ENCODE measurements around the gene RNLS.

RNLS gene

GRCh38 chr10:88423732-88424131 is 159.4 kb downstream of the RNLS start:
- DNase-seq: no peak

DNA sequence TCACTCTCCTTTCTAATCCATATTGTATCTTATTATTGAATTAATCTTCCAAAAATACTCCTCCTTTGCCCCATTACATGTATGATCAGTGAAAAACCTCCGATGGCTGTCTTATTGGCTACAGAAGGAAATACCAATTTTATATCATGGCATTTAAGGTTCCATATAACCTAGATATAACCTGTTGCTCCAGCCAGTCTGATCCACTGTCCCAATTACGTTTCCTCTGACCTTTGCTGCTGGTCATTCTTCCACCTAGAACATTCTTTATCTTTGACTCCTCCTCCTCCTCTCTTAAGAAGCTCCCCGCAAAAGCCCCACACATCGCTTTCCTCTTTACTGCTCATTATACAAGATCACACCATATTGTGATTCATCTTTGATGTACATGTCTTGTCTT is 161.5 kb downstream of the RNLS start:
- DNase-seq: no peak

DNA sequence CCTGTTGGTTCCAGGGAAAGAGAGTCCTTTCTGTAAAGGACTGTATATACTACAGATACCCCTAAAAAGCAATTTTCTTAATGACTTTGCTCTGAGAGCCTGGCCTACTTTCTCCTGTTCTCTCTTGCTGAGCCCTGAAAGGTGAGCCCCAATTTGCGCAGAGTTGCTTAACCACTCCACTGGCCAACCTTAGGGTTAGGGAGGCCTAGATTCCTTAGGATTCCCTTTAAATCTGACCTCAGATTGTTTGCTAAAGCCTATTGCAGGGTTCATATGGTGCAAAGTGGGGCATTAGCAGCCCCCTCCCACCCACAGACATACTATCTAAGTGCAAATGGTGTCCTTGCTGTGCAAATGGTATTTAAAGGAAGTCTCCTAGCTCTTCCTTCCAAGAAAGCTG is 164.2 kb downstream of the RNLS start:
- no peak for DNase-seq

GRCh38 chr10:88417387-88418030 is 165.6 kb downstream of the RNLS start:
- no peak for DNase-seq

DNA sequence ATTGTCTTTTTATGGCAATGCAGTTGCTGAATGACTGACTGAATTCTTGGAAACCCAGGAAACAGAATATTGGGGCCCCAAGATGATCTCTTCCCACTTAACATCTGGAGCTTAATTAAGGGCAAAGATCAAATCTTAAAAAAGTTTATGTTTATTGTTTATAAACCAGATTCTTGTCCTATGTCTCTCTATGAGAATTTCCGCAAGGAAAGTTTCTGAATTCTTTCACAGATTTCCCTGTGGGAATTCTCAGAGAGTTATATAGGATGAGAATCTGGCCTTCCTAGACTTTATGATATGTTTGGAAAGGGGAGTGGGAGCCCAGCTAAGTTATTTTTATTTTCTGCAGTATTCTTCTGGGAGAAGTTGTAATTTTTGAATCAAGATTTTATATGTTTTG is 166.3 kb downstream of the RNLS start:
- DNase-seq: no peak

DNA sequence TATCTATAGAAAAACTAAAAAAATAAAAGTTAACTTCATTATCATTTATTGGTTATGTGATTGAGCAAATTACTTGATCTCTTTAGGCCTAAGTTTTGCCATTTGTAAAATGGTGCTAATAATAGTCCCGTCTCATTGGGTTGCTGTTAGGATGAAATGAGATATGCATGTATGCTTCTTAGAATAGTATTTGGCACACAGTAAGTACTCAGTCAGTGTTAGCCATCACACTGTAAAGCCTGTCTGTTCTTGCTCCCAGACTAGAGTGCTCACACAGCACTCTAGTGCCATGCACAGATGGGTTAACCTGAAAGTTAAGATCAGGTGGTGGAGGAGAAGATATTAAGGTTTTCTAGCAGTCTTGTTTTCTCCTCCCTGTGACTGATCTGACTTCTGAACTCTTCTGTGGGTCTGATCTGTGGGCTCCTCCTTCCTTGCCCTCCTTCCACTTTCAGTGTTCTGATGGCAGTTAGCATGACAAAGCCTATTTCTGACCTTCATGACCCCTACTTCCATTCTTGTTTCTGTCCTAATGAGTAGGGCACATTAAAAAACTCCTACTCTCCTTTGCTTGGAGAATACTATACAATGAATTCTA is 167.5 kb downstream of the RNLS start:
- no peak for DNase-seq

DNA sequence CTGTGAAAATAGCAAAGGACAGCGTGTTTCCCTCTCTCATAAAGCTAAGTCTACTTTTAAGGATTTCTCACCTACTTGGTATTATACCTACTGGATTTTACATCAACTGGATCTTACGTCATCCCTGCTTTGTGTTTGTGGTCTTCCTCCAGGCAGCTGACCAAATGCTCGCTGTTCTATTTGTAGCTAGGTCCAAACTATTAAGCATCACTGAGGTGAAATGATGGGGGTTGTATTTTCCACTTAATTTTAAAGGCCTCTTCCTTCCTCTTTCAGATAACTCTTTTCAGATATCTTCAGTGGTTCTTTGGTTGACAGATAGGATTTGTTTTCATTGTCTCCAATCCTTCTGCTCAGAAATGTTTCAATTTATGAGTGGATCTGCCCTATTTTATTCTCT is 169.7 kb downstream of the RNLS start:
- no peak for DNase-seq

GRCh38 chr10:88411772-88412349 is 171.3 kb downstream of the RNLS start:
- no peak for DNase-seq

DNA sequence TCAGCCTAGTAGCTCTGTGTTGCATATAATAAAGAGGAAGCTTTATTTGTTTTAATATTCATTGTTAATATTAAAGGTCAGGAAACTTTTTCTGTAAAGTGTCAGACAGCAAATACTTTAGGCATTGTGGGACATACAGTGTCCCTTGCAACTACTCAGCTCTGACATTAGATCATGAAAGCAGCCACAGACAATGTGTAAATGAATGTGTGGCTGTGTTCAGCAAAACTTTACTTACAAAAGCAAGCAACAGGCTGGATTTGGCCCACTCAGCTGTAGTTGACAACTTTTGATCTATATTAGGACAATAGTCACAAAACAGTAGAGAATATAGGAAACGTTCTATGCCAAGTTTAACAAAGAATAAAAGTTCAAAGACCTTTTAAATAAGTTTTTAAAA is 173.3 kb downstream of the RNLS start:
- DNase-seq: no peak

- DNase-seq: no peak
These were observed 173.9 kb downstream of the RNLS start for GRCh38 chr10:88409236-88409635.

DNA sequence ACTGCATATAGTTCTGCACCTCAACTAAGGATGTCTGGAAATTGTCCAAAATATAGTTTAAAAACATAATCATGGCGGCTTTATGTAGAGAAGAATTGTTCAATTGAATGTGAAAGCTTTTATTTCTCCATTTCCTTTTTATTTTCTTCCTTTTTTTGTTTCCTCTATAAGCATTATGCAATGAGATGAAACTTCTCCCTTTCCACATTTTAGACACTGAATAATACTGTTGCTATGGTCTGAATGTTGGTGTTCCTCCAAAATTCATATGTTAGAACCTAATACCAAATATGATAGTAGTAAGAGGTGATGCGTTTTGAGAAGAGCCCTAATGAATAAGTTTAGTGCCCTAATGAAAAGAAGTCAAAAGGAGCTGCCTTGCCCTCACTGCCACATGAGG is 175.0 kb downstream of the RNLS start:
- no peak for DNase-seq

DNA sequence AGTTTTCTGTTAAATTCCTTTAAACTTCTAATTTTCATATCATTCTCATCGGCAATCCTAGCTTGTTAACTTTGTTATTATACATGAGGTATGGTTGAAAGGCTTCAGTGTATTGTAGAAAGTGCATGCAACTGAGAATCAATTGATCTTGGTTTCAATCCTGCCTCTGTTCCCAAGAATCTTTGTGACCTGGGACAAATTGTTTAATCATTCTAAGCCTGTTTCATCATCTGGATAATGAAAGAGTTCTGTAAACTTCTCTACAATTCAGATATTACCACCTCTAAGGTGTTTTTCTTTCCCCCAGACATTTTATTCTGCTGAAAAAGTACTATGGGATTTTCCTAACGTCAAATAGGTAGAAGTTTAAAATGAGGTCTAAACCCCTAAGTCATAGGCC is 179.0 kb downstream of the RNLS start:
- DNase-seq: no peak

- no peak for DNase-seq
These were observed 181.3 kb downstream of the RNLS start for GRCh38 chr10:88401671-88402347.

DNA sequence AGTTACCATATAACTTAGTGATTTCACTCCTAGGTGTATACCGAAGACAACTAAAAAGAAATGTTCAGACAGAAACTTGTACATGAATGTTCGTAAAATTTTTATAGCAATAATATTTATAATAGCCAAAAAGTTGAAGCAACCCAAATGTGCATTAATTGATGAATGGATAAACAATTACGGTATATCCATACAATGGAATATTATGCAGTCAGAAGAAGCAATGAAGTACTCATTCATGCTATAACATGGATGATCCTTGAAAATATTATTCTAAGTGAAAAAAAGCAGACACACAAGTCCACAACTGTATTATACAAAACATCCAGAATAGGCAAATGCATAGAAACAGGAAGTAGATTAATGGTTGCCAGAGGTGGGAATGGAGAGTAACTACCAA is 183.9 kb downstream of the RNLS start:
- DNase-seq: no peak

DNA sequence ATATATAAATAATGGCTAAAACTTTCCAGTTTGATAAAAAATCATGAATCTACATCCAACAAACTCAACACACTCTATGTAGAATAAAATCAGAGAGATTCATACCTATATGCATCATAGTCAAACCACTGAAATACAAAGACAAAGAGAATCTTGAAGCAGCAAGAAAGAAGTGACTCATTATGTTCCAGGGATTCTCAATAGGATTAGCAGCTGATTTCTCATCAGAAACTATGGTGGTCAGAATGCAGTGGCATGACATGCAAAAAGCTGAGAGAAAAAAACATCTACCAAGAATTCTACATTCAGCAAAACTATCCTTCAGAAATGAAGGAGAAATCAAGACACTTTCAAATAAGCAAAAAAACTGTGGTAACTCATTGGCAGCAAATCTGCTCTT is 187.4 kb downstream of the RNLS start:
- no peak for DNase-seq

DNA sequence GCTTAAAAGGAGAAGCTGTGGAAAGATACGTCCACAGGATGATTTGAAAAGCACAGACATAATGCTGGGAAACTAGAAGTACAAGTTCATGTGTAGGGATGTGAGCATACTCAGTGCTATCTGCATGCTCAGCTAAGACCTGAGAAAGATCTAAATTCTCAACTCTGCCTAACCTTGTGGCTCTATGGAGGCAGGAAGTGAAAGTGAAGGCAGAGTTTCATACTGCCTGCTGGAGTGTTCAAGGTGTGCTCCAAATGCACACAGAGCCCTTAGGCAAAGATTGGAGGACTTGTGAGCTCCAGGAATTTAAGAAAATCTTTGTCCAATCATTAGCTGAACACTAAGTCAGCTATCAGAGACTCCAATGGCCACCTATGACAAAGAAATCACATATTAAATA is 190.9 kb downstream of the RNLS start:
- no peak for DNase-seq

GRCh38 chr10:88390041-88390440 is 193.1 kb downstream of the RNLS start:
- DNase-seq: no peak

GRCh38 chr10:88389456-88389855 is 193.7 kb downstream of the RNLS start:
- no peak for DNase-seq

DNA sequence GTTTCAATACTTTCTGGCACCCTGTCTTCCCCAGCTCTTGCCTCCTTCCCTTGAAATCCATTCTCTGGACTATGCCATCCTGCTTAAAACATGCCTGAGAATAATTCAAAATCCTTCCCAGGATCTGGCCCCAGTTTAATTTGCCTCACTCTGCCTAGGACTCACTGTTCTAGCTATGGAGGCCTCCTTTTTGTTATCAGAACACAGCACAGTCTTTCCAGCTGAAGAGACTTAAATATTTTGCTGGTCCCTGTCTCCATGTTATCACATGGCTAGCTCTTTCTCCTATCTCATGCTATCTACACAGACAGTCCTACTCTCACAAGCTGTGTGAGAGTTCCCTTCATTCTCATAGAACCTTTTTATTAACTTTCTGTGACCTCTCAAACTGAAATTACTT is 194.8 kb downstream of the RNLS start:
- no peak for DNase-seq

- no peak for DNase-seq
These were observed 196.0 kb downstream of the RNLS start for GRCh38 chr10:88386821-88387773.

GRCh38 chr10:88386204-88386788 is 196.8 kb downstream of the RNLS start:
- no peak for DNase-seq

- DNase-seq: no peak
These were observed 197.4 kb downstream of the RNLS start for GRCh38 chr10:88385601-88386203.
